Memory B cell (primary cell): ENCODE measurements around the gene P2RY2.
A peak's percentile ranks its signal among the peaks of the same experiment; 100 is the strongest.

Experiments used
- ATAC-seq: fragments of 150-1000 bp; cut with Tn5 transposase; 2 replicates; pipeline ENCODE4 v1.10.0; 2021; ENCODE audit warnings: low read depth, mild to moderate bottlenecking, moderate library complexity
- DNase-seq, 2 donors: peaks; one replicate each; pipeline ENCODE4 v3.0.0; 2022; ENCODE audit warnings: low spot score in 2 of 2
- H3K27ac Mint-ChIP-seq: one replicate; pipeline ENCODE4 v1.8.0; 2022; ENCODE audit warnings: mild to moderate bottlenecking, moderate library complexity, mixed read lengths
- H3K27me3 Mint-ChIP-seq: one replicate; pipeline ENCODE4 v1.8.0; 2022; ENCODE audit warnings: mixed read lengths
- H3K36me3 Mint-ChIP-seq: one replicate; pipeline ENCODE4 v1.8.0; 2022; ENCODE audit warnings: mild to moderate bottlenecking, mixed read lengths
- H3K4me1 Mint-ChIP-seq: one replicate; pipeline ENCODE4 v1.8.0; 2022; ENCODE audit warnings: mixed read lengths
- H3K4me3 Mint-ChIP-seq: one replicate; pipeline ENCODE4 v1.8.0; 2022; ENCODE audit warnings: mild to moderate bottlenecking, moderate library complexity, mixed read lengths
- H3K9me3 Mint-ChIP-seq: one replicate; pipeline ENCODE4 v1.8.0; 2022; ENCODE audit warnings: mixed read lengths

The P2RY2 gene

GRCh38 chr11:73178681-73179080 is 39.4 kb upstream of the P2RY2 start:
- Mint-ChIP-seq H3K27ac (no peak overlapping the region), H3K4me3 (no peak overlapping the region), H3K27me3 (peaks cover 1% of the 10 kb centered on the region), H3K36me3 (peaks cover 2% of the 10 kb centered on the region), H3K4me1 (peaks cover 26% of the 10 kb centered on the region), H3K9me3 (no peaks in the 10 kb centered on the region)
- no peak for DNase-seq
- no peak for ATAC-seq

GRCh38 chr11:73182824-73183321 is 35.2 kb upstream of the P2RY2 start:
- no peak overlapping the region for H3K4me3 Mint-ChIP-seq
- H3K4me1 Mint-ChIP-seq = peaks cover 17% of the 10 kb centered on the region
- no peaks in the 10 kb centered on the region for H3K9me3 Mint-ChIP-seq
- H3K27ac Mint-ChIP-seq = no peak overlapping the region
- H3K36me3 Mint-ChIP-seq = peaks cover 2% of the 10 kb centered on the region
- H3K27me3 Mint-ChIP-seq = peaks cover 1% of the 10 kb centered on the region
- DNase-seq = no peak
- ATAC-seq = no peak

- peaks cover 1% of the 10 kb centered on the region for H3K27me3 Mint-ChIP-seq
These were observed 33.0 kb upstream of the P2RY2 start for GRCh38 chr11:73184953-73185671.

GRCh38 chr11:73185680-73186293 is 32.3 kb upstream of the P2RY2 start:
- Mint-ChIP-seq H3K36me3 (peaks cover 2% of the 10 kb centered on the region), H3K27me3 (peaks cover 1% of the 10 kb centered on the region), H3K9me3 (no peaks in the 10 kb centered on the region), H3K4me1 (peaks cover 29% of the 10 kb centered on the region), H3K4me3 (no peak overlapping the region), H3K27ac (peak overlapping the region; percentile 18)
- no peak for ATAC-seq
- DNase-seq = no peak

More at GRCh38 chr11:73184953-73185671, 33.0 kb upstream of the P2RY2 start:
- H3K36me3 Mint-ChIP-seq = peaks cover 2% of the 10 kb centered on the region
- H3K27ac Mint-ChIP-seq = no peak overlapping the region
- DNase-seq = peak; percentile 51 to 67
- H3K4me1 Mint-ChIP-seq = peaks cover 22% of the 10 kb centered on the region
- H3K4me3 Mint-ChIP-seq = peak overlapping the region; percentile 0
- peak; percentile 17 for ATAC-seq
- no peaks in the 10 kb centered on the region for H3K9me3 Mint-ChIP-seq

GRCh38 chr11:73186294-73186850 is 31.7 kb upstream of the P2RY2 start:
- DNase-seq (no peak), ATAC-seq (no peak)
- H3K4me3 Mint-ChIP-seq = no peak overlapping the region
- H3K27me3 Mint-ChIP-seq = peaks cover 1% of the 10 kb centered on the region
- H3K36me3 Mint-ChIP-seq = peaks cover 2% of the 10 kb centered on the region
- peaks cover 35% of the 10 kb centered on the region for H3K4me1 Mint-ChIP-seq
- H3K9me3 Mint-ChIP-seq = no peaks in the 10 kb centered on the region
- H3K27ac Mint-ChIP-seq = peak overlapping the region; percentile 18

GRCh38 chr11:73186886-73187285 is 31.2 kb upstream of the P2RY2 start:
- Mint-ChIP-seq H3K36me3 (peaks cover 2% of the 10 kb centered on the region), H3K27ac (peak overlapping the region; percentile 18), H3K4me1 (peaks cover 37% of the 10 kb centered on the region), H3K4me3 (no peak overlapping the region), H3K27me3 (peaks cover 1% of the 10 kb centered on the region), H3K9me3 (no peaks in the 10 kb centered on the region)
- DNase-seq = no peak
- no peak for ATAC-seq

- H3K4me3 Mint-ChIP-seq = no peak overlapping the region
- peaks cover 37% of the 10 kb centered on the region for H3K4me1 Mint-ChIP-seq
- H3K27me3 Mint-ChIP-seq = peaks cover 1% of the 10 kb centered on the region
- ATAC-seq (no peak), DNase-seq (no peak)
- no peak overlapping the region for H3K27ac Mint-ChIP-seq
- H3K9me3 Mint-ChIP-seq = no peaks in the 10 kb centered on the region
- H3K36me3 Mint-ChIP-seq = peaks cover 2% of the 10 kb centered on the region
These were observed 30.2 kb upstream of the P2RY2 start for GRCh38 chr11:73187854-73188253.

- peak overlapping the region; percentile 85 for H3K27ac Mint-ChIP-seq
These were observed 29.8 kb upstream of the P2RY2 start for GRCh38 chr11:73188301-73188700.

GRCh38 chr11:73189315-73189714 is 28.8 kb upstream of the P2RY2 start:
- H3K36me3 Mint-ChIP-seq = no peaks in the 10 kb centered on the region
- peak overlapping the region; percentile 85 for H3K27ac Mint-ChIP-seq
- DNase-seq (peak; percentile 68 to 85), ATAC-seq (peak; percentile 95)
- H3K9me3 Mint-ChIP-seq = no peaks in the 10 kb centered on the region
- peak overlapping the region; percentile 59 for H3K4me3 Mint-ChIP-seq
- peaks cover 37% of the 10 kb centered on the region for H3K4me1 Mint-ChIP-seq
- H3K27me3 Mint-ChIP-seq = no peaks in the 10 kb centered on the region

More at GRCh38 chr11:73188301-73188700, 29.8 kb upstream of the P2RY2 start:
- Mint-ChIP-seq H3K4me1 (peaks cover 37% of the 10 kb centered on the region), H3K4me3 (no peak overlapping the region), H3K36me3 (no peaks in the 10 kb centered on the region), H3K27me3 (no peaks in the 10 kb centered on the region), H3K9me3 (no peaks in the 10 kb centered on the region)
- no peak for ATAC-seq
- DNase-seq = no peak

- H3K4me1 Mint-ChIP-seq = peaks cover 35% of the 10 kb centered on the region
- peak; percentile 7 for ATAC-seq
- peak overlapping the region; percentile 59 for H3K4me3 Mint-ChIP-seq
- H3K36me3 Mint-ChIP-seq = no peaks in the 10 kb centered on the region
- no peaks in the 10 kb centered on the region for H3K9me3 Mint-ChIP-seq
- H3K27ac Mint-ChIP-seq = peak overlapping the region; percentile 85
- H3K27me3 Mint-ChIP-seq = no peaks in the 10 kb centered on the region
- DNase-seq = no peak
These were observed 28.1 kb upstream of the P2RY2 start for GRCh38 chr11:73189723-73190556.

GRCh38 chr11:73190557-73190885 is 27.6 kb upstream of the P2RY2 start:
- ATAC-seq = no peak
- Mint-ChIP-seq H3K9me3 (no peaks in the 10 kb centered on the region), H3K27me3 (no peaks in the 10 kb centered on the region), H3K4me1 (peaks cover 31% of the 10 kb centered on the region), H3K36me3 (no peaks in the 10 kb centered on the region), H3K4me3 (no peak overlapping the region), H3K27ac (peak overlapping the region; percentile 85)
- no peak for DNase-seq

GRCh38 chr11:73191151-73191550 is 26.9 kb upstream of the P2RY2 start:
- no peak for DNase-seq
- Mint-ChIP-seq H3K4me3 (no peak overlapping the region), H3K9me3 (no peaks in the 10 kb centered on the region), H3K4me1 (peaks cover 30% of the 10 kb centered on the region), H3K36me3 (no peaks in the 10 kb centered on the region), H3K27me3 (no peaks in the 10 kb centered on the region), H3K27ac (peak overlapping the region; percentile 85)
- ATAC-seq = no peak

GRCh38 chr11:73192272-73192671 is 25.8 kb upstream of the P2RY2 start:
- Mint-ChIP-seq H3K4me1 (peaks cover 26% of the 10 kb centered on the region), H3K27ac (no peak overlapping the region), H3K36me3 (no peaks in the 10 kb centered on the region), H3K4me3 (no peak overlapping the region), H3K27me3 (no peaks in the 10 kb centered on the region), H3K9me3 (no peaks in the 10 kb centered on the region)
- DNase-seq (no peak), ATAC-seq (no peak)
